Left ventricle myocardium inferior (tissue), 1 donor: ENCODE measurements around the gene NAT8L. TPM values are rescaled to one million over a fixed set of nuclear protein-coding genes. Genes with fewer than 3 reads are reported as not detected.
A peak's percentile ranks its signal among the peaks of the same experiment; 100 is the strongest.

Source experiments
- DNase-seq: peaks from one replicate; pipeline ENCODE4 v3.0.0-alpha.2; 2020
- H3K27ac ChIP-seq: fragments of 200-600 bp; replicated peaks from 2 replicates; pipeline ENCODE4 v1.8.0; 2021
- H3K27me3 ChIP-seq: fragments of 200-600 bp; 2 replicates; pipeline ENCODE4 v1.8.0; 2021; ENCODE audit warnings: low read depth
- H3K36me3 ChIP-seq: fragments of 200-600 bp; 2 replicates; pipeline ENCODE4 v1.8.0; 2021
- H3K4me1 ChIP-seq: fragments of 200-600 bp; 2 replicates; pipeline ENCODE4 v1.8.0; 2021
- H3K4me3 ChIP-seq: fragments of 200-600 bp; 2 replicates; pipeline ENCODE4 v1.8.0; 2021; ENCODE audit warnings: mild to moderate bottlenecking, moderate library complexity
- H3K9me3 ChIP-seq: fragments of 200-600 bp; replicated peaks from 2 replicates; pipeline ENCODE4 v1.8.0; 2021
- intact Hi-C: fragments of 100-400 bp; cut with micrococcal nuclease; formaldehyde crosslinking; loops from one replicate; pipeline ENCODE4 v1.11.0; 2022
- total RNA-seq: library from RNA; stranded (reverse); fragmentation: NEBNext Ultra II Directional; extraction: Animal tissue kit (Norgen Biotek cat#: 25700); gene quantifications from one replicate; pipeline ENCODE4 v1.2.1, GENCODE V29; 2021
- TF ChIP-seq, protein P1 (sequence below): fragments of 200-600 bp; IDR thresholded peaks from 2 replicates; pipeline ENCODE4 v1.8.0; 2021; ENCODE audit warnings: antibody characterized with exemption, mild to moderate bottlenecking, borderline replicate concordance
- donor health status: DM: no; HTN: yes; CAD: no; lungs with severe emphysema.

The NAT8L gene
- total RNA-seq, 1 donor from 2014 or later: 0.52 TPM

DNA sequence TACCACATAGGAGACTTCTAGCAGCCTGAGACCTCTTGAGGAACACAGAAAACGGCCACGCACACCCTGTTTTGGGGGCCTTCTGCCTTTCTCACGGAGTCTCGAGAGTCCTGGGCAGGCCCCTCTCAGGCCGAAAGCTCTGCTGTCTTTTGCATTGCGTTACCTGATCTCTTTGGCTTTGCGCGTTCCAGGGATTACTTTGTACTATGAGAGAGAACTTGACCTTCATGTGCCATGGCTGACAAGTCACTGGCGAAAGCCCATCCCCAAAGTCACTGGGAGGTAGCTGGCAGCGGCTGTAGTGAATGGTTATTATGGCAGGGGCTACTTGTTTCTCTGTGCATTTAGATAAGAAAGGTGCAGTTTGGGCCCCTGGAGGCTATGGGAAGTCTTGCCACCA lies 8.0 kb upstream of the NAT8L start:
- peaks cover 96% of the 10 kb centered on the region for H3K27me3 ChIP-seq
- H3K27ac ChIP-seq: no peak overlapping the region

DNA sequence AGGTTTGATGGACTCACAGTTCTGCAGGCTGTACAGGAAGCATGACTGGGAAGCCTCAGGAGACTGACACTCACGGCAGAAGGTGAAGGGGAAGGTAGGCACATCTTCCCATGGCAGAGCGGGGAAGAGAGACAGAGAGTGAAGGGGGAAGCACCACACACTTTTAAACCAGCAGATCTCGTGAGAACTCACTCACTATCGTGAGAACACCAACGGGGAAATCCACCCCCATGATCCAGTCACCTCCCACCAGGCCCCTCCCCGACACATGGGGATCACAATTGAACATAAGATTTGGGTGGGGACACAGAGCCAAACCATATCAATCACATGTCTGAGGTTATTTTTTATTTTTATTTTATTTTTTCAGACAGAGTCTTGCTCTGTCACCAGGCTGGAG lies 4.9 kb upstream of the NAT8L start:
- no peak for DNase-seq
- Histone ChIP-seq H3K4me3 (no peak overlapping the region), H3K4me1 (peaks cover 5% of the 10 kb centered on the region), H3K36me3 (no peaks in the 10 kb centered on the region), H3K27me3 (peaks cover 88% of the 10 kb centered on the region), H3K27ac (no peak overlapping the region), H3K9me3 (no peaks in the 10 kb centered on the region)
- intact Hi-C loops: no loop called here
- TF ChIP-seq, protein P1, sequence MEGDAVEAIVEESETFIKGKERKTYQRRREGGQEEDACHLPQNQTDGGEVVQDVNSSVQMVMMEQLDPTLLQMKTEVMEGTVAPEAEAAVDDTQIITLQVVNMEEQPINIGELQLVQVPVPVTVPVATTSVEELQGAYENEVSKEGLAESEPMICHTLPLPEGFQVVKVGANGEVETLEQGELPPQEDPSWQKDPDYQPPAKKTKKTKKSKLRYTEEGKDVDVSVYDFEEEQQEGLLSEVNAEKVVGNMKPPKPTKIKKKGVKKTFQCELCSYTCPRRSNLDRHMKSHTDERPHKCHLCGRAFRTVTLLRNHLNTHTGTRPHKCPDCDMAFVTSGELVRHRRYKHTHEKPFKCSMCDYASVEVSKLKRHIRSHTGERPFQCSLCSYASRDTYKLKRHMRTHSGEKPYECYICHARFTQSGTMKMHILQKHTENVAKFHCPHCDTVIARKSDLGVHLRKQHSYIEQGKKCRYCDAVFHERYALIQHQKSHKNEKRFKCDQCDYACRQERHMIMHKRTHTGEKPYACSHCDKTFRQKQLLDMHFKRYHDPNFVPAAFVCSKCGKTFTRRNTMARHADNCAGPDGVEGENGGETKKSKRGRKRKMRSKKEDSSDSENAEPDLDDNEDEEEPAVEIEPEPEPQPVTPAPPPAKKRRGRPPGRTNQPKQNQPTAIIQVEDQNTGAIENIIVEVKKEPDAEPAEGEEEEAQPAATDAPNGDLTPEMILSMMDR: no peak

More for the DNA sequence above, 8.0 kb upstream of the NAT8L start:
- H3K36me3 ChIP-seq: no peaks in the 10 kb centered on the region
- no peaks in the 10 kb centered on the region for H3K9me3 ChIP-seq
- TF ChIP-seq, protein P1: no peak
- H3K4me1 ChIP-seq: no peaks in the 10 kb centered on the region
- intact Hi-C loops: no loop called here
- no peak overlapping the region for H3K4me3 ChIP-seq
- DNase-seq: no peak

- Histone ChIP-seq H3K9me3 (no peaks in the 10 kb centered on the region), H3K27ac (no peak overlapping the region), H3K27me3 (peaks cover 89% of the 10 kb centered on the region), H3K4me3 (no peak overlapping the region), H3K36me3 (no peaks in the 10 kb centered on the region), H3K4me1 (peaks cover 15% of the 10 kb centered on the region)
- TF ChIP-seq, protein P1: no peak
- DNase-seq: no peak
- intact Hi-C loops: no loop called here
Observed at GRCh38 chr4:2057382-2058065, 1.6 kb upstream of the NAT8L start.

DNA sequence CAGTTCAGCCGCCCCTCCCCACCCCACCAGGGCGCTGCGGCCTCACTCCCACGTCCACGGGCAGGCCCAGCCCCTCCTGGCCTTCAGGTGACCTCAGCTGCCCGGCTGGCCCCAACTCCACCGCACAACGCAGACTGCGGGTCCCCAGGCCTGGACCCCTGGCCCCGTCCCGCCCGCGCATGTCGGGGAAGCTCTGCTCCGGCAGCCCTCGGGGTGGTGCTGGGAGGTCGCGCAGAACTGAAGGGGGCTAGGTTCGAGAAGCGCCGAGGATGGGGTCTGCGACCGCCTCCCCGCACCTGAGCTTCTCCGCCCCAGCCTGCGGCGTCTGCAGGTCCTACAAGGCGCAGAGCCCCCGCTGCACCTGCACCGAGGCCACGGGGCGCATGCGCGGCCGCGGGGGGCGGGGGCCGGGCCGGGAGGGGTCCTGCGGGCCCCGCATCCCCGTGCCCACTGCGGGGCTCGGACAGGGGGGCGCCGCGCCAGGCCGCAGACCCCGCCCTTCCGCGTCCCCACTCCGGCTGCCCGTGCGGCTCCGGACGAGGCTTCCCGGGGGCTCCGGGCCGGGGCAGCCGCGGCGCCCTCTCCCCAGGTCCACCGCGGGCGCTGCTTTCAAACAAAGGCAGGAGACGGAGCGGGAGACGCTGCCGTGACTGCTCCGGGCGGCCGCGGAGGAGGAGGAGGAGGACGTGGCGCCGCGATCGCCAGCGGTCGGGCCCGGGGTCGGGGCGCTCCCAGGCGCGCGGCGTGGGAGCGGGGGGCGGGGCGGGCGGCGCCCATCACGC lies 672 bp upstream of the NAT8L start:
- peak; percentile 9 for DNase-seq
- peaks cover 15% of the 10 kb centered on the region for H3K4me1 ChIP-seq
- intact Hi-C loops: no loop called here
- H3K27ac ChIP-seq: no peak overlapping the region
- no peaks in the 10 kb centered on the region for H3K9me3 ChIP-seq
- H3K4me3 ChIP-seq: peak overlapping the region; percentile 62
- no peaks in the 10 kb centered on the region for H3K36me3 ChIP-seq
- TF ChIP-seq, protein P1: no peak
- peaks cover 87% of the 10 kb centered on the region for H3K27me3 ChIP-seq

DNA sequence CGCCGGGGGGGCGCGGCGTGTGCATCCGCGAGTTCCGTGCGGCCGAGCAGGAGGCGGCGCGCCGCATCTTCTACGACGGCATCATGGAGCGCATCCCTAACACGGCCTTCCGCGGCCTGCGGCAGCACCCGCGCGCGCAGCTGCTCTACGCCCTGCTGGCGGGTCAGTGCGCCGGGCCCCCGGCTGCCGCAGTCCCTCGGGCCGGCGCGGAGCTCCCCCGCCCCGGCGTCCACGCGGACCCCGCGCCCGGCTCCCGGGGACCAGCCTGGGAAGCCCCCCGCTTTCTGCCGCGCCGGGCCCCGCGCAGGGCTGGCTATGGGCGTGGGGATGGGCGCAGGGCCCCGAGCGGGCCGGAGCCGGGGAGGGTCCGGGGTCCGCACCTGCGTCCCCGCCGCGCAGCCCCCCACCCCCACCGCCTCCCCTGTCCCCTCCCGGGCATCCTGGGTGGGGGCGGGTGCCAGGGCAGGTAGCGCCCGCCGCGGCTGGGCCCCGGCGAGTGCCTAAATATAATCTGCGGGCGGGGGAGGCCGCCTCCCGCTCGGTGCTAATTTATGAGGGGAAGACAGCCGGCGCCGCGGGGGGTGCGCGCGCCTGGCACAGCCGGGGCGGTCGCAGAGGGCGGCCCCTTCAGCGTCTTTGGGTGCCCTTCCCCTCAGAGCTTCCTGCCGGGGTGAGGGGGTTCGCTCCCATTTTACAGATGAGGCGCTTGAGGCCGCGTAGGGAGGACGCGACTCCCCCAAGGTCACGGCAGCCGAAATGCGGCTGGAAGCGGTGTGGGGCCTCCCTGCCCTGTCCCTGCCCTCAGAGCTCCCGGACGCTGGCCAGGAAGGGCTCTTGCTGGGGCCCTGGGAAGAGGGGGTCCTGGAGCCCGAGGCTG lies 837 bp downstream of the NAT8L start:
- Histone ChIP-seq H3K9me3 (no peaks in the 10 kb centered on the region), H3K4me1 (peaks cover 15% of the 10 kb centered on the region), H3K36me3 (no peaks in the 10 kb centered on the region), H3K4me3 (peak overlapping the region; percentile 62), H3K27me3 (peaks cover 81% of the 10 kb centered on the region), H3K27ac (no peak overlapping the region)
- DNase-seq: peak; percentile 11
- TF ChIP-seq, protein P1: no peak
- intact Hi-C loops: no loop called here
